ENCODE measurements around the gene TSSK3.

DNA sequence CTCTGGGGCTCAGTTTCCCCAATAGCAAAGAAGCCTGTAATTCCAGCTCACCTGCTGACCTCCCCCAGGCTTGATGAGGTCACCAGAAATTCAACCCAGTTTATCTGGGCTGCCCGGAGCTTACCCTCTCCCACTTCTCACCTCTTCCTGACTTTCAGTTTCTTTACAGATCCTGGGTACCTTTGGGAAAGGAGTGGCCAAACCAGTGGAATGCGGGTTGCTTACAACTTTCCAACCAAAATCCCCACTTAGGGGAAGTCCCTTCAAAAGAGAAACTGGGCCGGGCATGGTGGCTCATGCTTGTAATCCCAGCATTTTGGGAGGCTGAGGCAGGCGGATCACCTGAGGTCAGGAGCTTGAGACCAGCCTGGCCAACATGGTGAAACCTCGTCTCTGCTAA lies 20.4 kb upstream of the TSSK3 start:
- TF ChIP-seq CTCF (IDR thresholded peaks at IDR 0.05): no peak
- no peak for TF ChIP-seq POLR2A (IDR thresholded peaks at IDR 0.05)

All from Peyer's patch (tissue), 4 donors.